Activated T-cell treated with anti-CD3 and anti-CD28 coated beads, Interleukin-2, amount 50 U/mL, for 72 hours (primary cell): ENCODE results near the gene OR8H3. TPM values are rescaled to one million over a fixed set of nuclear protein-coding genes. Genes with fewer than 3 reads are reported as not detected.

Source experiments
- total RNA-seq, 2 donors: library from RNA; stranded (reverse); gene quantifications; one replicate each; pipeline ENCODE4 v1.2.3, GENCODE V29; 2022

The OR8H3 gene
- total RNA-seq, 2 donors from 2014 or later, result not detected

Other genes with a start within 250 kb of the OR8H3 start
- not detected for gene TRIM51, start 239.1 kb upstream of the OR8H3 start, total RNA-seq
- not detected for gene OR5W2, start 207.8 kb upstream of the OR8H3 start, total RNA-seq
- not detected for gene OR5I1, start 186.0 kb upstream of the OR8H3 start, total RNA-seq
- not detected for gene OR10AG1, start 152.4 kb upstream of the OR8H3 start, total RNA-seq
- gene OR5F1, start 127.7 kb upstream of the OR8H3 start, total RNA-seq, result not detected
- gene OR5AS1, start 94.7 kb upstream of the OR8H3 start, total RNA-seq, result not detected
- not detected for gene OR8I2, start 29.1 kb upstream of the OR8H3 start, total RNA-seq
- gene OR8H2, start 18.7 kb upstream of the OR8H3 start, total RNA-seq, result not detected
- gene OR8J3, start 17.8 kb downstream of the OR8H3 start, total RNA-seq, result not detected
- not detected for gene OR8K5, start 37.9 kb downstream of the OR8H3 start, total RNA-seq
- gene OR5J2, start 54.2 kb downstream of the OR8H3 start, total RNA-seq, result not detected
- gene OR5T2, start 111.9 kb downstream of the OR8H3 start, total RNA-seq, result not detected
- not detected for gene OR5T3, start 129.9 kb downstream of the OR8H3 start, total RNA-seq
- gene OR5T1, start 151.8 kb downstream of the OR8H3 start, total RNA-seq, result not detected
- gene OR8H1, start 169.9 kb downstream of the OR8H3 start, total RNA-seq, result not detected
- gene OR8K3, start 192.8 kb downstream of the OR8H3 start, total RNA-seq, result not detected
- gene OR8K1, start 223.7 kb downstream of the OR8H3 start, total RNA-seq, result not detected
- not detected for gene OR8J1, start 231.9 kb downstream of the OR8H3 start, total RNA-seq